Tongue (tissue), 2 donors: ENCODE data around the gene ZNF775. TPM values are rescaled to one million over a fixed set of nuclear protein-coding genes. Genes with fewer than 3 reads are reported as not detected.
A peak's percentile ranks its signal among the peaks of the same experiment; 100 is the strongest.

ENCODE experiments used
- DNase-seq: peaks from one replicate; pipeline ENCODE4 v3.0.0-alpha.2; 2015
- total RNA-seq: library from RNA; depleted of rRNA; stranded (reverse); fragments of >200 nt; gene quantifications from one replicate; pipeline ENCODE4 v1.2.3, GENCODE V29; 2014

Gene ZNF775
- total RNA-seq, 1 donor from 2014 or later = 17.1 TPM

GRCh38 chr7:150368884-150369747 is 10.0 kb upstream of the ZNF775 start:
- DNase-seq = peak; percentile 81

GRCh38 chr7:150369748-150370501 is 9.2 kb upstream of the ZNF775 start:
- no peak for DNase-seq

GRCh38 chr7:150370612-150371071 is 8.5 kb upstream of the ZNF775 start:
- no peak for DNase-seq

- no peak for DNase-seq
These were observed 7.8 kb upstream of the ZNF775 start for GRCh38 chr7:150371131-150371995.

GRCh38 chr7:150371996-150372270 is 7.2 kb upstream of the ZNF775 start:
- no peak for DNase-seq

DNA sequence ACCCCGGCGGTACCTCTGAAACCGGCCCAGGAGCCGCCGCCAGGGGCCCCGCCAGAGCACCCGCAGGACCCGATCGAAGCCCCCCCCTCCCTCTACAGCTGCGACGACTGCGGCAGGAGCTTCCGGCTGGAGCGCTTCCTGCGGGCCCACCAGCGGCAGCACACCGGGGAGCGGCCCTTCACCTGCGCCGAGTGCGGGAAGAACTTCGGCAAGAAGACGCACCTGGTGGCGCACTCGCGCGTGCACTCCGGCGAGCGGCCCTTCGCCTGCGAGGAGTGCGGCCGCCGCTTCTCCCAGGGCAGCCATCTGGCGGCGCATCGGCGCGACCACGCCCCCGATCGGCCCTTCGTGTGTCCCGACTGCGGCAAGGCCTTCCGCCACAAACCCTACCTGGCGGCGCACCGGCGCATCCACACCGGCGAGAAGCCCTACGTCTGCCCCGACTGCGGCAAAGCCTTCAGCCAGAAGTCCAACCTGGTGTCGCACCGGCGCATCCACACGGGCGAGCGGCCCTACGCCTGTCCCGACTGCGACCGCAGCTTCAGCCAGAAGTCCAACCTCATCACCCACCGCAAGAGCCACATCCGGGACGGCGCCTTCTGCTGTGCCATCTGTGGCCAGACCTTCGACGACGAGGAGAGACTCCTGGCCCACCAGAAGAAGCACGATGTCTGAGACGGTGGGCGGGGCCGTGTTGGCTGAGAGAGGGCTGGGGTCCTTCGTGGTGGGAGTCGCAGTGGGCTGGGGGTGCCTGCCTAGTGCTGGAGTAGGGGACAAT is 6.7 kb upstream of the ZNF775 start:
- DNase-seq = no peak

DNA sequence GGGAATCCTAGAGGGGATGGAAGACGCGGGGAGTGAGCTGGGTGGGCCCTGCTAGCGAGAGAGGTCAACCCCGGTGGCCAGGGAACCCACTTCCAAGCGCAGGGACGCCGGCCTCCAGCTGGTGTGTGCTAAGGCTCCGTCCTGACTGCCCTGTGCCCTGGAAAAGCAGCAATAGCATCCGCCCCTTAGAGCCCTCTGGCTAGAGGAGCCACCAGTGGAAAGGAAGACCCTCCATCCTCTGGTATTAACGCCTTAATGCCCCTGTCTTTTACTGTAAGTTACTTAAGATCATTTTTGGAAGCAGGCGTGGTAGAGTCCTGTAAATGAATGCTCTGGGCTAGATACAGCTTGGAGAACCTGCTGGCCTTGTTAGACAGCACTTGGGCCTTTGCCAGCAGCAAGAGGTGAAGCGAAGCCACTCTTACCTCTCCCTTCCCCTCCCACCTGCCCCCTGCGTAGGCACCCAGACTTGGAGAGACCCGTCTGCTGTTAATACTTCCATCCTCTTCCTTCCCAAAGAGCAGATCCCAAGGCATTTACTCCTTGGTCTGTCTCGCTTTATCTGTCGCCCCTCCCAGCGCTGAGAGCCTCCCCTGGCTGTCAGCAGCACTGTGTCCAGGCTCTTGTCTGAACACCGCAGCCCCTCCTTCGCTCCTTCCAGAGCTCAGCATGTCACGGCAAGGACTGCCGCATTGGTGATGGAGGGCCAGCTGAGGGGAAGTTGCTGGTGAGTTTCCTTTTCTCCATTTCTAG is 5.9 kb upstream of the ZNF775 start:
- peak; percentile 70 for DNase-seq

DNA sequence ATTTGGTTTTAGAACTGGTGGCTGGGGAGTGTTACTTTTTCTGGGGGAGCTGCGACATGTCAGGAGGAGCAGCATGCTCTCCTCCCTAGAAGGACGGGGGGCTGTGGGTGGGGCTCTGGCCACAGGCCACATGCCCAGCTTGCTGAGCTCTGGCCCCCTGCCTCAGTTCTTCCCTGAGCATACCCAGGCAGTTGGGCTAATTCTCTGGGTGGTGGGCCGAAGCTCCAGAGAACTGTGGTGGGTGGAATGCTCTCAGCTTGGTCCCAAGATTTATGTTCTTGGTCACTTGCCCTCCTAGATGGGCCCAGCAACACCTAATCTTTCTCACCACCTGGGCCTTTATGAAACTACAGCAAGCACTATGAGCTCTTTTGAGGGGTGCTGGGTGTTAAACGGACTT is 5.1 kb upstream of the ZNF775 start:
- DNase-seq = no peak

DNA sequence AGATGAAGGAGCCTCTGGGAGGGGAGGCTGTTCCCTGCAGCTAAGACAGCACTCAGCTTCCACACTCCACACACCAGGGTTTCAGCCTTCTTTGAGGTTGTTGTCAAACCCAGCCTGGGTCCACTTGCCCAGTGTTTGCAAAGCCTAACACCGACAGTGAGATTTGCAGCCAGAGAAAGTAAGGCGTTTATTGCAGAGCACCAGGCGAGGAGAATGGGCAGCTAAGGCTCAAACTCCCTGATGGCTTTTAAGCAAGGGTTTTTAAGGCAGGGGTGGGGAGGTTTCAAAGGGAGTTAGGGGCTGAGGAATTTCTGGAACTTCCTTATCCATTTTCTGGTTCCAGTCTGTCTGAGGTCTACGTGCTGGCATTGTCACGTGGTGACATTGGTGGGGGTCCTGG is 4.7 kb upstream of the ZNF775 start:
- DNase-seq = no peak

DNA sequence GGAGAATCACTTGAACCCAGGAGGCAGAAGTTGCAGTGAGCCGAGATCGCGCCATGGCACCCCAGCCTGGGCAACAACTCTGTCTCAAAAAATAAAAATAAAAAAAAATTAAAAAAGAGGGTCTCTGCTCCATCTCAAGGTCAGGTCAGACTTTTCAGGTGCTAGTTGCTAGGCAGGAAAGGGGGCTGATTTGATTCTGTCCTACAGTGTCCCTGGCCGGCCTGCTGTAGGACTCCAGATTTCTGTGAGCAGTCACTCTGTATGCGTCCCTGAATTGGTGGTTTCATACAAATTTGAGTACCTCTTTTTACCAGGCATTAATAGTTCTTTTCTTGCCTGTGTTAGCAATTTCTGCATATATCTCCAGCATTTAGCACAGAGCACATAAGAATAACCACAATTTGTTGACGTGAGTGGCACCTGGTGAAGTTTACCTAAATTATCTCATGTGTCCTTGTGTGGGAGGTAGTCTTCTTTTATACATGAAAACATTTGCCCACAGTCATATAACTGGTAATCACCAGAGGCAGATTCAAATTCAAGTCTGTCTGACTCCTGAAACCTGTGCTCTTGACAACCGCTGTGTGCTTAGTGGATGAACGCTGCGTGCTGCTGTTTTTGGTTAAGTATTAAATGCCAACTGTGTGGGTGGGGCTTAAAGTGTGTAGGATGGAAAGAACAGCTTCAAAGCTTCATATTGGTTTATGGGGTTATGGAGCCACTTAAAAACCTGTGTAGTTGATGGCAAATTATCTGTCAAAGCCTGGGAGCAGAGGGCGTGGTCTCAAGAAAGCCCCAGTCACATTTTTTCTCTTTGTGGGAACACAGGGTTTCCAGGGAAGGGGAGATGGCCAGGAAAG is 3.2 kb upstream of the ZNF775 start:
- no peak for DNase-seq

DNA sequence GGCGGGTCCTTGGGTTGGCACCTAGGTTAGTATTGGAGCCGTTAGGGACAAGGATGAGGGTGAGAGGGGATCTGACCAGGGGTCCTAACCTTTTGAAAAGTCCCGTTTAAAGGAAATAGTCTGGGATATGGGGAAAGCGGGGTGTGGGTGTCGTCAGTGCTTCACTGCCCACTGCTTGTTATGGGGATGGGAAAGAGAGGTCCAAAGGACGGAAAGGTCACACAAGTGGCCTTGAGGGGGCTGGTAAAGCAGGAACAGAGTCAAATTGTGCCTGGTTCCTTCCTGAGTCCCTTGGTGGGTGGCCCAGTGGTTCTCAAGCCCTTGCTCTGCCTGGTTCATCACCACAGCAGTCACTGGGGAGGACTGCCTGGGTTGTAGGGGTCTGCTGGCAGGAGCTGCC is 2.6 kb upstream of the ZNF775 start:
- no peak for DNase-seq

DNA sequence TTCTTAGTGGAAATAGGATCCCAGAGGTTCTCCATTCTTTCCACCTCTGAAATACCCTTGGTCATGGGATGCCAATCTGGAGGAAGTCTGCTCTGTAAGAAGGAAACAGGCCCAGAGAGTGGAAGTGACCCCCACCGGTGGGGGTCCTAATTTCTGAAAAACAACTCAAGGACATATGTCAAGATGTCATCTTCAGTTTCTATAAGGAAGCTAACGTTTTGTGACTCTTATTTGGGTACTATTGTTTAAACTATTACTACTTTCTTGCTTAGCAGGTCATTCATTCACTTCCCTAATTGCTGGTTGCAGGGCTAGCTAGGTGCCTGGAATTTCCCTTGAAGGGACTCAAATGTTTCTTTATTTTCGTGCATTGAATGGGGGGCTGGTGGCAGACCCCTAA is 1.9 kb upstream of the ZNF775 start:
- DNase-seq = no peak

GRCh38 chr7:150377635-150378034 is 1.5 kb upstream of the ZNF775 start:
- DNase-seq = no peak

- peak; percentile 81 for DNase-seq
These were observed 846 bp upstream of the ZNF775 start for GRCh38 chr7:150378115-150378852.

DNA sequence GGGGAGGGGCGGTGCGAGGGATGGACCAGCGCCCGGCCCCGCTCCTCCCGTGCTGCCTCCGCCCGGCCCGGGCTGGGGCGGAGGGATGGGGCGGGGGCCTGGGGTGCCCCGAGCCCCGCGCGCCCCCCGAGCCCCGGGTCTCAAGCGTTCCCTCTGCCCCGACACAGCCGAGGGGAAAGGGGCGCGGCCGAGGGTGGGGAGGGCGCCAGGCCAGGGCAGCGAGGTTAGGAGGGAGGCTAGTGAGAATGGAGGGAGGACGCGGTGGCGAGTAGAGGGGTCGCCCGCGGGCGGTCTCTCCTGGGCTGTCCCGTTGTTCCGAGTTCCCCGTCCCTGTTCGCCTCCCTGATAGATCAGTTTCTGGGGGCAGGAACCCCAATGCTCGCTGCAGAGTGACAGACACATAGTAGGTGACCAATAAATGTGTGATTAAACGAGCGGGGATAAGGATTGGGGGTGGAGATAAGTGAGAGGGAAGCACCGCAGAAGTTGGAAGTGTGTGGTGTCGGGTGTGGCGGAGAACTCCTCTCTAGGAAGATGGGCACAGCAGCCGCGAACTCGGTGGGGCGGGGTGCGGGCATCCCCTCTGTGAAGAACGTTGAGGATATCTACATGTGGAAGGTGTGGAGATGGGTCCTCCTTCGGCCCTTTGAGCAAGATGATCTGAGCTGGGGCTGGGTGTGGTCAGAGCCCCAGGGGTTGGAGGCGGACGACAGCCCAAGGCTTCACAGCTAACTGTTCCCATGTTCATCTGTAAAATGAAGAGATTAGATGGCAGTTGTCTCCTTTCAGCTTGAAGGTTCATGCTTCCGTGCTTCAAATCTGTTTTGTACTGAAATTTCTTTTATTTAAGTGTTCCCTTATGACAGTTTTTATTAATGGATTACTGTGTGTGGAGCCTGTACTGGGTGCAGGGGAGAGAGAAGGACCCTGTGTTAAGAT is 580 bp downstream of the ZNF775 start:
- peak; percentile 52 for DNase-seq

- no peak for DNase-seq
These were observed 1.3 kb downstream of the ZNF775 start for GRCh38 chr7:150380463-150380862.

- no peak for DNase-seq
These were observed 2.0 kb downstream of the ZNF775 start for GRCh38 chr7:150381096-150381495.

GRCh38 chr7:150381785-150382122 is 2.6 kb downstream of the ZNF775 start:
- DNase-seq = no peak
